A673 (cell line): ENCODE results near the gene DCP1B.

Experiments
- EZH2 ChIP-seq: fragments of 200-600 bp; sonication (generic); IDR thresholded peaks from 2 replicates; pipeline ENCODE4 v1.6.1; 2017; ENCODE audit warnings: borderline replicate concordance, low read depth, mild to moderate bottlenecking, mixed read lengths, antibody characterized with exemption, low read length; ENCODE audit not compliant: poor library complexity, severe bottlenecking
- TF ChIP-seq, protein P1 (sequence below): fragments of 300-800, 200-600 bp; sonication (generic); conservative IDR thresholded peaks from 2 replicates; pipeline ENCODE4 v1.5.1; 2017; ENCODE audit warnings: low read depth, mild to moderate bottlenecking, antibody characterized with exemption, low read length, moderate library complexity, mixed read lengths

DNA sequence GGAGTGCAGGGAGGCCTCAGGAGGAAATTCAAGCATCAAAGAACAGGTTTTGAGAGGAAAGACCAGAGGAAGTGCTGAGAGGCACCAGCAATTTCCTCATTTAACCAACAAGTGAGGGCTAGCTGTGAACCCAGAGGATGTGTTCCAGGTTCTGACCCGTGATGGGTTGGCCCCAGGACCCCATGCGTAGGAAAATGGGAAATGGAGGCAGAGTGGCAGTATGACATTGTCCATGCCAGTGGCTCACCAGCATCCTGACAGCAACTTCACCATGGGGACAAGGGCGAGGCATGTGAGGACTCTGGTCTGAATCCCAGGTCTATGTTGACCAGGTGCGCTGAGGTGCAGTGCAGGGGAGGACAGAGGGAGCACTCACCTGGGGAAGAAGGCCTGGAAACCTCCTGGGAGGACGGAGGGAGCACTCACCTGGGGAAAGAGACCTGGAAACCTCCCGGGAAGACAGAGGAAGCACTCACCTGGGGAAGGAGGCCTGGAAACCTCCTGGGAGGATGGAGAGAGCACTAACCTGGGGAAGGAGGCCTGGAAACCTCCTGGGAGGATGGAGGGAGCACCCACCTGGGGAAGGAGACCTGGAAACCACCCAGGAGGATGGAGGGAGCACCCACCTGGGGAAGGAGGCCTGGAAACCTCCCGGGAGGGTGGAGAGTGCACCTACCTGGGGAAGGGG, 79.1 kb downstream of the DCP1B start:
- TF ChIP-seq, protein P1, sequence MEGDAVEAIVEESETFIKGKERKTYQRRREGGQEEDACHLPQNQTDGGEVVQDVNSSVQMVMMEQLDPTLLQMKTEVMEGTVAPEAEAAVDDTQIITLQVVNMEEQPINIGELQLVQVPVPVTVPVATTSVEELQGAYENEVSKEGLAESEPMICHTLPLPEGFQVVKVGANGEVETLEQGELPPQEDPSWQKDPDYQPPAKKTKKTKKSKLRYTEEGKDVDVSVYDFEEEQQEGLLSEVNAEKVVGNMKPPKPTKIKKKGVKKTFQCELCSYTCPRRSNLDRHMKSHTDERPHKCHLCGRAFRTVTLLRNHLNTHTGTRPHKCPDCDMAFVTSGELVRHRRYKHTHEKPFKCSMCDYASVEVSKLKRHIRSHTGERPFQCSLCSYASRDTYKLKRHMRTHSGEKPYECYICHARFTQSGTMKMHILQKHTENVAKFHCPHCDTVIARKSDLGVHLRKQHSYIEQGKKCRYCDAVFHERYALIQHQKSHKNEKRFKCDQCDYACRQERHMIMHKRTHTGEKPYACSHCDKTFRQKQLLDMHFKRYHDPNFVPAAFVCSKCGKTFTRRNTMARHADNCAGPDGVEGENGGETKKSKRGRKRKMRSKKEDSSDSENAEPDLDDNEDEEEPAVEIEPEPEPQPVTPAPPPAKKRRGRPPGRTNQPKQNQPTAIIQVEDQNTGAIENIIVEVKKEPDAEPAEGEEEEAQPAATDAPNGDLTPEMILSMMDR, result no peak
- no peak for TF ChIP-seq EZH2
